GM21447 (cell line): ENCODE measurements around the gene NIPAL4.
"Not testable (repeated sequence)": the region's sequence is repeated elsewhere in the genome, so short reads cannot be mapped to it uniquely, and the experiment has no call there.

Experiments
- ATAC-seq: cut with Tn5 transposase; IDR thresholded peaks from one replicate; pipeline ENCODE4 v1.9.1; 2021; ENCODE audit not compliant: unreplicated experiment

The NIPAL4 gene

DNA sequence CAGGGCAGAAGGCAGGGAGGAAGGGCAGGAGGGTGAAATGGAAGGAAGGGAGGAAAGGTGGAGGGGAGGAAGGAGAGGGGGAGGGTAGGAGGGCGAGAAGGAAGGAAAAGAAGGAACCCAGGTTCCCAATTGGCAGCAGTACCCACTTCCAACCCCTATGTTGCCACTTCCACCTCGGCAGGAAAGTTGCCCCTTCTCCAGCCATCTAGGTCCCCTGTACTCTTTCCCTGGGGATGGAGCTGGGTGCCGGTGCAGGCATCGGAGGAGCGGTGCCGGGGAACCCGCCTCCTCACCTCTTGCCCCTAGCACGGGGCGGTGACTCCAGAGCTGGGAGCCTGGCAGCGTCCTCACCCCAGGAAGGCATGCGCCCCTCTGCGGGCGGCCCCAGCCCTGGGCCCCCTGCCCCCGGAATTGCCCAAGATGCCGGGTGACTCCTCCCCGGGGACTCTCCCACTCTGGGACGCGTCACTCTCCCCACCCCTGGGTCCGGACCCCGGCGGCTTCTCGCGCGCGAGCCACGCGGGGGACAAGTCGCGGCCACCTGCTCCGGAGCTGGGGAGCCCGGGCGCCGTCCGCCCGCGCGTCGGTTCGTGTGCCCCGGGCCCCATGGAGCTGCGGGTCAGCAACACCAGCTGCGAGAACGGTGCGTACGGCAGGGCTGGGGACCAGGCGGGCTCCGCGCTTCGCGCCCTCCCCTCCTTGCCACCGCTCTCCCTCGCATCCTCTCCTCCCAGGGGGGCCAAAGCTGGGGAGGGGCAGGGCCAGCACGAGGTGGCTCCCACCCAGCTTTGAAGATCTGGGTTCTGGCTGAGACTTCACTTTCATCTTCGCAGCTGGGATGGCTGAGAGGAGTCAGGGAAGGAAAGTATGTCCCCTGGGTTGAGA lies at the start of gene NIPAL4:
NIPAL4 (plus strand) TSS at position 499 of the 885 bp plus-strand sequence; CDS start at position 607, 108 bp downstream.
- ATAC-seq: no peak

DNA sequence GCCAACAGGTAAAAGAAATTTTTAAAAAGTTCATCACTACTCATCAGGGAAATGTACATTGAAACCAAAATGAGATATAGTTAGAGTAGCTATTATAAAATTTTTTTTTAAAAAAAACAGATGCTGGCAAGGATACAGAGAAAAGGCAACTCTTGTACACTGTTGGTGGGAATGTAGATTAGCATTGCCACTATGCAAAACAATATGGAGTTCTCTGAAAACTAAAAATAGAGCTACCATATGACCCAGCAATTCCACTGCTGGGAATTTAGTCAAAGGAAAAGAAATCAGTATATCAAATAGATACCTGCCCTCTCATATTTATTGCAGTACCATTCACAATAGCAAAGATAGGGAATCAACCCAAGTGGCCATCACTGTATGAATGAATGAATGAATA lies 44.2 kb upstream of the NIPAL4 start:
- no peak for ATAC-seq

DNA sequence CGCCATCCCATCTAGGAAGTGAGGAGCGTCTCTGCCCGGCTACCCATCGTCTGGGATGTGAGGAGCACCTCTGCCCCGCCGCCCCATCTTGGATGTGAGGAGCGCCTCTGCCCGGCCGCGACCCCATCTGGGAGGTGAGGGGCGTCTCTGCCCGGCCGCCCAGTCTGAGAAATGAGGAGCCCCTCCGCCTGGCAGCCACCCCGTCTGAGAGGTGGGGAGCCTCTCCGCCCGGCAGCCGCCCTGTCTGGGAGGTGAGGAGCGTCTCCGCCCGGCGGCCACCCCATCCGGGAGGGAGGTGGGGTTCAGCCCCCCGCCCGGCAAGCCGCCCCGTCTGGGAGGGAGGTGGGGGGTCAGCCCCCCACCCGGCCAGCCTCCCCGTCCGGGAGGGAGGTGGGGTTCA lies 40.5 kb upstream of the NIPAL4 start:
- not testable (repeated sequence) for ATAC-seq

DNA sequence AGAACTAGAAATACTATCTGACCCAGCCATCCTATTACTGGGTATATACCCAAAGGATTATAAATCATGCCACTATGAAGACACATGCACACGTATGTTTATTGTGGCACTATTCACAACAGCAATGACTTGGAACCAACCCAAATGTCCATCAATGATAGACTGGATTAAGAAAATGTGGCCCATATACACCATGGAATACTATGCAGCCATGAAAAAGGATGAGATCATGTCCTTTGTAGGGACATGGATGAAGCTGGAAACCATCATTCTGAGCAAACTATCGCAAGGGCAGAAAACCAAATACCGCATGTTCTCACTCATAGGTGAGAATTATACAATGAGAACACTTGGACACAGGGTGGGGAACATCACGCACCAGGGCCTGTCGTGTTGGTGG lies 30.1 kb upstream of the NIPAL4 start:
- ATAC-seq: not testable (repeated sequence)

DNA sequence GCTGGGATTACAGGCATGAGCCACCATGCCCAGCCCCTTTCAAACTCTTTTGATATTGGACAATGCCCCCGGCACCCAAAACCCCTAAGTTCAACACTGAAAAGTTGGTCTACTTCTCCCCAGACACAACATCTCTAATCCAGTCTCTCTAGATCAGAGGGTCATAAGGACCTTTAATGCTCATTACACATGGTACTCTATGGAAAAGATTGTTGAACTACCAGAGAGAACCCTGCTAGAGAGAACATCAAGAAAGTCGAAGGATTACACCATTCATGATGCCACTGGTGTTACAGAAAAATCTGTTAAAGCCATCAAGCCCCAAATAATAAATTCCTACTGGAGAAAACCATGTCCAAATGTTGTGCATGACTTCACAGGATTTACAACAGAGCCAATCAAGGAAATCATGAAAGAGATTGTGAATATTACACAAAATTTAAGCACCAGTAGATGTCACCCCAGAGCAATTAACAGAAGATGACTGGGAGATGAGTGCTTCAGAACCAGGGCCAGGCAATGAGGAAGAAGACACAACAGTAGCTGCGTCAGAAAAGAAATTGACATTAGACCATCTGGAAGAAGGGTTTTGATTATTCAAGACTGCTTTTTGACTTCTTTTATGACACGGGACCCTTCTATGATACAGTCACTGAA lies 28.3 kb upstream of the NIPAL4 start:
- no peak for ATAC-seq

GRCh38 chr5:157434096-157434495 lies 25.9 kb upstream of the NIPAL4 start:
- ATAC-seq: no peak

DNA sequence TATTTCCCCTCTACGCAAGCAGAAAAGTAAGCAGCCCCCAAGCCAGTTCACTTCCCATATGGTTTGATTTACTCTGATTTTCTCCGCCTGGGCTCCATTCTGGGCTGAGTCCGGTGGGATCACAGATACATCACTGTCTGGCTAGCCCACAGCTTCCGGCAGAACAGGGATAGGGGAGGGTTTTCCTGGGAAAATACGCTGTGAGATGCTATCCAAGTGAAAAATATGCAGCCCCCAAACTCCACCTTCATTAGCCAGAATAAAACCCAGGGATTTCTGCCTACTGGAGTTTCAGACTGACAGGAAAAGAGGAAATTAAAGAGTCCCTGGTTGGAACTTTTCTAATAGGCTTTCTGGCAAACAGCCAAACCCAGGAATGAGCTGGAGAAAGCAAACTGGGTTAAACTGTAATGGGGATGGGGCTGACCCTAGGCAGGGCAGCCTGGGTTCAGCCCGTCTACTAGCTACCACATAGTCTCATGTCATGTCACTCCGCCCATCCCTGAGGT lies 16.9 kb upstream of the NIPAL4 start:
- ATAC-seq: no peak

GRCh38 chr5:157444224-157444623 lies 15.8 kb upstream of the NIPAL4 start:
- ATAC-seq: no peak

GRCh38 chr5:157445745-157446411 lies 14.1 kb upstream of the NIPAL4 start:
- no peak for ATAC-seq

GRCh38 chr5:157446412-157446935 lies 13.5 kb upstream of the NIPAL4 start:
- ATAC-seq: no peak

- ATAC-seq: no peak
These were observed 12.8 kb upstream of the NIPAL4 start for GRCh38 chr5:157447201-157447637.

DNA sequence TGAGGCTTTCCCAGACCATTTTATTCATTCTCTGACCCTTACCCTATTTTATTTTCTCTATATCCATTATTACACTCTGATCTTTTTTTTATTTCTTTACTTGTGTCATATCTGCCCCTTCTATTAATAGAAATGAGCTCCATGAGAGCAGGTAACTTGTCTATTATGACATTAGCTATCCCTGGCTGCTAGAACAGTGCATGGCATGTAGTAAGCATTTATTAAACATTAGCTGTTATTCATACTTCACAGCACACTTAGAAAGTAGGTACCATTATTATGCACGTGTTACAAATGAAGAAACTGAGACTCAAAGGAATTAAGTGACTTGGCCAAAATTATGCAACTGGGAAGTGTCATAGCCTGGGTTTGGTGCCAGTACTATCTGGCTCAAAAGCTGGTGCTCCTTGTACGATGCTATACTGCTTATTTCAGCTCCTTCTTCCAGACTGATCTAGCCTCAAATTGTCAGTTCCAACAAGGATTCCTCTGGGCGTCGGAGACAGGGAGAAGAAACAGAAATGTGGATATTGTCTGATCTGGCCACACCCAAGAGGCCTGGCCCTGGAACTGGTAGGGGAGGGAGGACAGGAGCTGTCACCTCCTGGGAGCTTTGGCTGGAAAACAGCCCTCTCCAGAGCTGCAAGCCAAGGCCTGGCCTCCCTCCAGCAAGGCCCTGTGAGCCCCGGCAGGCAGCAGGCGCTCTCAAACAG lies 10.8 kb upstream of the NIPAL4 start:
- no peak for ATAC-seq

GRCh38 chr5:157450024-157450423 lies 10.0 kb upstream of the NIPAL4 start:
- no peak for ATAC-seq

GRCh38 chr5:157451806-157452205 lies 8.2 kb upstream of the NIPAL4 start:
- ATAC-seq: no peak

- ATAC-seq: no peak
These were observed 5.7 kb upstream of the NIPAL4 start for GRCh38 chr5:157454273-157454672.

DNA sequence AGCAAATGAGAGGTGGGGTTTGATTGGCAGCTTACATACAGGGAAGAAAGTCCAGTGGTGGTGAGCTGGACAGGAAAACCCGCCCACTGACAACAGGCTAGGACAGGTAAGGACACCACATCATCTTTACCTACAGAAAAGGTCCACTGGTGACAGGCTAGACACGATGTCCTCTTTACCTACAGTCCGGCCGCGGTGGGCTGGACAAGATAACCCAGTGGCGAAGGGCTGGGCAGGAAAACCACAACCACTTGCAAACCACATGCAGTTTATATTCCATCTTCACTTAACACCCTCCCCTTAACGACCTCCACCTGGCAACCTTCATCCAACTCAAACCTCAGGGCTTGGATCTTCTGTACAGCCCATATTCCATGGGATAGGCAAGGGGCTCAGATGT lies 5.0 kb upstream of the NIPAL4 start:
- ATAC-seq: no peak

DNA sequence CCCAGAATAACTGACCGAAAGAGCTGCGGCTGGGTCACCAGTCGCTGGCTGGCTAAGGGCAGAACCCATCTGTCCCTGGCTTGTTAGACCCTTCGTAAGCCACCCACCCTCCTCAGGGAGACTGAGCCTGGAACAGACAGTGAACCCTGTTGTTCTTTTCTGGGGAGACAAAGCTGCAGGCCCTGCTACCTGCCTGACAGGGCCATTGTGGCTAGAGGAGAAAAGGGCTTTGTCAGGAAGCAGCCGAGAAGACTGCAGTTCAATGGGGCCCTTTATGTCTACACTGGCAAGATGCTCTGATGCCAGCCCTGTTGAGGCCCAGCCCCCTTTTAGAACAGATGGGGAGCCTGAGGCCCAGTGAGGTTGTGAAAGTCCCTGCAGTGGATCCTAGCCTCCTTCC lies 3.7 kb upstream of the NIPAL4 start:
- ATAC-seq: no peak

DNA sequence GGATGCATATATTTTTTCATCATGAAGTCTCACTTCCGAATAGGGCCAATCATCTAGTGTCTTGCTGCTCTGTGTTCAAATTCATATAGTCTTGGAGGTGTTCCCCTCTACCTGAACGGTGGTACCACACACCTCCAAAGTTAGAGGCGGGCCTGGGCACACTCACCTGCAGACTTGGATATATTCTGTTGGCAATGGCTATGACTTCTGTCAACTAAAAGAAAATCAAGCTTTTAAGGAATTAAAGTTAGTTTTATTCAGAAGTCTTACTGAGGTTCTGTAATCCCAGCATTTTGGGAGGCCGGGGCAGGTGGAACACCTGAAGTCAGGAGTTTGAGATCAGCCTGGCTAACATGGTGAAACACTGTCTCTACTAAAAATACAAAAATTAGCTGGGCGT lies 2.6 kb upstream of the NIPAL4 start:
- ATAC-seq: no peak

- ATAC-seq: no peak
These were observed 1.2 kb upstream of the NIPAL4 start for GRCh38 chr5:157458835-157459234.

GRCh38 chr5:157460921-157461792 lies 1.1 kb downstream of the NIPAL4 start:
- ATAC-seq: no peak
